HEK293 (cell line): ENCODE data around the gene ASPRV1.

Experiments used
- CTCF ChIA-PET: fragments of 350-600 bp; formaldehyde crosslinking; extraction: SDS; loops from one replicate; lab custom pipeline; 2021; ENCODE audit warnings: antibody characterized with exemption; lab: Yijun Ruan, JAX
- POLR2A ChIA-PET: fragments of 300-600 bp; formaldehyde crosslinking; extraction: SDS; loops from one replicate; lab custom pipeline; 2020; ENCODE audit warnings: antibody characterized with exemption, inconsistent platforms; lab: Yijun Ruan, JAX
- H3K27ac ChIP-seq: fragments of 200-500 bp; sonication (Bioruptor generic); 2 replicates; pipeline ENCODE4 v1.5.1; 2014; ENCODE audit warnings: low read depth, low read length, control low read depth, inconsistent platforms; ENCODE audit errors: extremely low read depth
- H3K36me3 ChIP-seq, 2 experiments: fragments of 200-500 bp in 1 of 2; sonication (Bioruptor generic) in 1 of 2; 1 replicate in 1 of 2; 2 replicates in 1 of 2; pipeline ENCODE4 v1.5.1; 2014 to 2017; ENCODE audit warnings: inconsistent platforms in 2 of 2, low read length in 2 of 2; ENCODE audit not compliant: control insufficient read depth in 2 of 2, insufficient read depth in 1 of 2
- H3K4me1 ChIP-seq: fragments of 200-500 bp; sonication (Bioruptor generic); 2 replicates; pipeline ENCODE4 v1.5.1; 2014; ENCODE audit warnings: mild to moderate bottlenecking, low read length, inconsistent platforms; ENCODE audit not compliant: control insufficient read depth, insufficient read depth
- H3K4me3 ChIP-seq: 2 replicates; pipeline ENCODE4 v1.5.1; 2011; ENCODE audit warnings: low read depth, mild to moderate bottlenecking, control low read depth, low read length, moderate library complexity
- H3K9me3 ChIP-seq: fragments of 200-500 bp; sonication (Bioruptor generic); 2 replicates; pipeline ENCODE4 v1.5.1; 2014; ENCODE audit warnings: low read depth, low read length, inconsistent platforms; ENCODE audit not compliant: control insufficient read depth, insufficient read depth
- BCL6B ChIP-seq: fragments of 450-650 bp; formaldehyde crosslinking; IDR thresholded peaks from 2 replicates; pipeline ENCODE4 v1.5.1; 2017; ENCODE audit warnings: missing biosample characterization, missing genetic modification characterization
- EGR2 ChIP-seq: fragments of 450-650 bp; formaldehyde crosslinking; IDR thresholded peaks from 2 replicates; pipeline ENCODE4 v1.5.1; 2016; ENCODE audit warnings: low read depth, missing biosample characterization, missing genetic modification characterization
- IKZF3 ChIP-seq: fragments of 450-650 bp; IDR thresholded peaks from 2 replicates; pipeline ENCODE4 v1.5.0; 2018; ENCODE audit warnings: missing biosample characterization, mild to moderate bottlenecking, missing genetic modification characterization, moderate library complexity
- OVOL3 ChIP-seq: fragments of 450-650 bp; formaldehyde crosslinking; IDR thresholded peaks from 2 replicates; pipeline ENCODE4 v1.5.1; 2016; ENCODE audit warnings: missing biosample characterization, missing genetic modification characterization
- TCF7L2 ChIP-seq: IDR thresholded peaks from 2 replicates; pipeline ENCODE4 v1.6.1; 2011; ENCODE audit warnings: low read depth, mild to moderate bottlenecking, inconsistent platforms, low read length, moderate library complexity, borderline replicate concordance
- TRIM28 ChIP-seq: IDR thresholded peaks from 2 replicates; pipeline ENCODE4 v1.6.1; 2011; ENCODE audit warnings: low read length, control low read depth, borderline replicate concordance
- YY2 ChIP-seq: fragments of 450-650 bp; formaldehyde crosslinking; IDR thresholded peaks from 2 replicates; pipeline ENCODE4 v1.5.1; 2016; ENCODE audit warnings: missing biosample characterization, missing genetic modification characterization
- ZFP41 ChIP-seq: fragments of 450-650 bp; formaldehyde crosslinking; IDR thresholded peaks from 2 replicates; pipeline ENCODE4 v1.5.1; 2016; ENCODE audit warnings: missing biosample characterization, missing genetic modification characterization, borderline replicate concordance
- ZNF140 ChIP-seq: fragments of 450-650 bp; formaldehyde crosslinking; IDR thresholded peaks from 2 replicates; pipeline ENCODE4 v1.5.1; 2016; ENCODE audit warnings: missing biosample characterization, missing genetic modification characterization
- ZNF16 ChIP-seq: fragments of 450-650 bp; formaldehyde crosslinking; IDR thresholded peaks from 2 replicates; pipeline ENCODE4 v1.5.1; 2016; ENCODE audit warnings: low read depth, missing biosample characterization, missing genetic modification characterization
- ZNF174 ChIP-seq: fragments of 450-650 bp; formaldehyde crosslinking; IDR thresholded peaks from 2 replicates; pipeline ENCODE4 v1.5.0; 2017; ENCODE audit warnings: missing biosample characterization, mild to moderate bottlenecking, missing genetic modification characterization
- ZNF184 ChIP-seq: fragments of 450-650 bp; IDR thresholded peaks from 2 replicates; pipeline ENCODE4 v1.5.1; 2018; ENCODE audit warnings: missing biosample characterization, mild to moderate bottlenecking, missing genetic modification characterization
- ZNF2 ChIP-seq: fragments of 450-650 bp; formaldehyde crosslinking; IDR thresholded peaks from 2 replicates; pipeline ENCODE4 v1.5.1; 2016; ENCODE audit warnings: missing biosample characterization, missing genetic modification characterization
- ZNF23 ChIP-seq: fragments of 450-650 bp; formaldehyde crosslinking; IDR thresholded peaks from 2 replicates; pipeline ENCODE4 v1.5.1; 2016; ENCODE audit warnings: missing biosample characterization, missing genetic modification characterization, borderline replicate concordance
- ZNF280D ChIP-seq: fragments of 450-650 bp; formaldehyde crosslinking; IDR thresholded peaks from 2 replicates; pipeline ENCODE4 v1.5.1; 2016; ENCODE audit warnings: missing biosample characterization, missing genetic modification characterization
- ZNF324 ChIP-seq: fragments of 450-650 bp; formaldehyde crosslinking; IDR thresholded peaks from 2 replicates; pipeline ENCODE4 v1.5.1; 2016; ENCODE audit warnings: missing biosample characterization, missing genetic modification characterization
- ZNF366 ChIP-seq: fragments of 450-650 bp; formaldehyde crosslinking; conservative IDR thresholded peaks from 2 replicates; pipeline ENCODE4 v1.5.1; 2016; ENCODE audit warnings: missing biosample characterization, missing genetic modification characterization
- ZNF449 ChIP-seq: fragments of 450-650 bp; formaldehyde crosslinking; IDR thresholded peaks from 2 replicates; pipeline ENCODE4 v1.5.1; 2017; ENCODE audit warnings: missing biosample characterization, mild to moderate bottlenecking, missing genetic modification characterization, moderate library complexity
- ZNF513 ChIP-seq: fragments of 450-650 bp; IDR thresholded peaks from 2 replicates; pipeline ENCODE4 v1.5.1; 2018; ENCODE audit warnings: missing biosample characterization, missing genetic modification characterization
- ZNF660 ChIP-seq: fragments of 450-650 bp; IDR thresholded peaks from 2 replicates; pipeline ENCODE4 v1.5.1; 2018; ENCODE audit warnings: missing biosample characterization, mild to moderate bottlenecking, missing genetic modification characterization
- ZNF677 ChIP-seq: fragments of 450-650 bp; IDR thresholded peaks from 2 replicates; pipeline ENCODE4 v1.5.0; 2018; ENCODE audit warnings: missing biosample characterization, mild to moderate bottlenecking, missing genetic modification characterization, moderate library complexity
- ZNF704 ChIP-seq: fragments of 450-650 bp; formaldehyde crosslinking; IDR thresholded peaks from 2 replicates; pipeline ENCODE4 v1.5.1; 2016; ENCODE audit warnings: missing biosample characterization, missing genetic modification characterization

The ASPRV1 gene

GRCh38 chr2:69937968-69938367 lies 23.5 kb downstream of the ASPRV1 start:
- no peak for TF ChIP-seq TCF7L2
- TF ChIP-seq ZNF704 (tag by site-specific recombination) = no peak
- TF ChIP-seq ZNF677 = no peak
- no peak for TF ChIP-seq ZNF324 (tag by site-specific recombination)
- TF ChIP-seq ZNF184 (tag by site-specific recombination) = no peak
- no peak for TF ChIP-seq ZNF140 (tag by site-specific recombination)
- ChIA-PET CTCF (interaction anchor here (0.6 kb wide), 2 partner anchors 22 to 135 kb away, joined by 3 to 4 read pairs; no protein-coding TSS in a partner anchor), POLR2A (no interaction called here)
- H3K4me3 ChIP-seq = no peak overlapping the region
- H3K9me3 ChIP-seq = no peaks in the 10 kb centered on the region
- no peaks in the 10 kb centered on the region; the same call in 1 of the 2 replicates for H3K4me1 ChIP-seq
- H3K36me3 ChIP-seq = peaks cover 8 to 53% of the 10 kb centered on the region in 2 experiments; a peak in 2 of 3 replicates
- no peak overlapping the region for H3K27ac ChIP-seq

- Histone ChIP-seq H3K4me3 (no peak overlapping the region), H3K9me3 (no peaks in the 10 kb centered on the region), H3K36me3 (peaks cover 8 to 49% of the 10 kb centered on the region in 2 experiments; a peak in 2 of 3 replicates), H3K4me1 (no peaks in the 10 kb centered on the region; the same call in 1 of the 2 replicates), H3K27ac (no peak overlapping the region)
- no peak for TF ChIP-seq ZNF513 (tag by site-specific recombination)
- TF ChIP-seq EGR2 (tag by site-specific recombination) = no peak
- TF ChIP-seq ZNF449 = no peak
- no peak for TF ChIP-seq BCL6B
- TF ChIP-seq ZNF16 (tag by site-specific recombination) = no peak
- TF ChIP-seq OVOL3 (tag by site-specific recombination) = no peak
- ChIA-PET POLR2A (no interaction called here), CTCF (no interaction called here)
Observed at GRCh38 chr2:69936906-69937305, 24.5 kb downstream of the ASPRV1 start.

GRCh38 chr2:69935011-69935410 lies 26.4 kb downstream of the ASPRV1 start:
- ChIA-PET CTCF (no interaction called here), POLR2A (no interaction called here)
- H3K36me3 ChIP-seq = peaks cover 6 to 41% of the 10 kb centered on the region in 2 experiments
- TF ChIP-seq ZNF660 (tag by site-specific recombination) (no peak), ZNF280D (tag by site-specific recombination) (no peak), ZNF174 (tag by site-specific recombination) (no peak), IKZF3 (tag by site-specific recombination) (no peak), ZNF366 (tag by site-specific recombination) (no peak), ZNF2 (tag by site-specific recombination) (no peak), TRIM28 (no peak), ZFP41 (tag by site-specific recombination) (no peak), ZNF704 (tag by site-specific recombination) (no peak), ZNF23 (tag by site-specific recombination) (no peak), YY2 (tag by site-specific recombination) (no peak)

More at GRCh38 chr2:69935011-69935410, 26.4 kb downstream of the ASPRV1 start:
- H3K4me1 ChIP-seq = no peaks in the 10 kb centered on the region; the same call in 1 of the 2 replicates
- no peak overlapping the region for H3K27ac ChIP-seq
- no peak overlapping the region for H3K4me3 ChIP-seq
- H3K9me3 ChIP-seq = no peaks in the 10 kb centered on the region
